OCI-LY7 (cell line): Measurements from ENCODE around the gene LDLRAD1. TPM values are rescaled to one million over a fixed set of nuclear protein-coding genes. Genes with fewer than 3 reads are reported as not detected.

Source experiments
- BruUV-seq: library from RNA; stranded (reverse); fragments of 400-500 nt; replicated peaks from 2 replicates; lab custom pipeline; 2021; lab: Mats Ljungman, UMichigan
- CTCF ChIA-PET: fragments of 300-600 bp; sonication (Branson Sonifier 250); formaldehyde crosslinking; loops from one replicate; lab custom pipeline; 2022; ENCODE audit warnings: antibody characterized with exemption; ENCODE audit not compliant: unreplicated experiment; lab: Charles Lee
- POLR2A ChIA-PET: fragments of 300-600 bp; sonication (Branson Sonifier 250); formaldehyde crosslinking; loops from one replicate; lab custom pipeline; 2022; ENCODE audit warnings: antibody characterized with exemption; lab: Charles Lee
- DNase-seq: peaks from one replicate; pipeline ENCODE4 v3.0.0-alpha.2; 2015; ENCODE audit warnings: low spot score
- H2AFZ ChIP-seq: fragments of 200-600 bp; sonication (generic), shearing (Covaris generic); 2 replicates; pipeline ENCODE4 v1.6.1; 2014; ENCODE audit warnings: mild to moderate bottlenecking, antibody characterized with exemption, low read length, moderate library complexity
- H3K27ac ChIP-seq: fragments of 200-600 bp; sonication (generic); 2 replicates; pipeline ENCODE4 v1.5.1; 2014; ENCODE audit warnings: mixed run types, low read depth, mild to moderate bottlenecking, moderate library complexity, low read length, inconsistent platforms; ENCODE audit not compliant: poor library complexity, severe bottlenecking
- H3K36me3 ChIP-seq: fragments of 200-600 bp; sonication (generic); 2 replicates; pipeline ENCODE4 v1.6.1; 2014; ENCODE audit warnings: mild to moderate bottlenecking, antibody characterized with exemption, low read length, moderate library complexity, mixed read lengths; ENCODE audit not compliant: insufficient read depth
- H3K4me1 ChIP-seq: fragments of 200-600 bp; sonication (generic); 2 replicates; pipeline ENCODE4 v1.5.1; 2014; ENCODE audit warnings: mild to moderate bottlenecking, low read length; ENCODE audit not compliant: insufficient read depth, poor library complexity, severe bottlenecking
- H3K4me2 ChIP-seq: fragments of 200-600 bp; sonication (generic); 2 replicates; pipeline ENCODE4 v1.6.1; 2014; ENCODE audit warnings: mild to moderate bottlenecking, low read length
- H3K4me3 ChIP-seq: fragments of 200-600 bp; sonication (generic); 2 replicates; pipeline ENCODE4 v1.5.1; 2014; ENCODE audit warnings: mild to moderate bottlenecking, low read depth, low read length; ENCODE audit not compliant: poor library complexity, severe bottlenecking
- H3K79me2 ChIP-seq: fragments of 200-600 bp; sonication (generic); 2 replicates; pipeline ENCODE4 v1.6.1; 2016; ENCODE audit warnings: low read depth, mild to moderate bottlenecking, low read length, moderate library complexity, mixed read lengths; ENCODE audit not compliant: insufficient read depth
- H3K9me2 ChIP-seq: fragments of 200-600 bp; sonication (generic); 2 replicates; pipeline ENCODE4 v1.6.1; 2016; ENCODE audit warnings: mild to moderate bottlenecking, low read length, mixed read lengths; ENCODE audit not compliant: insufficient read depth
- H3K9me3 ChIP-seq: fragments of 200-600 bp; sonication (generic); 2 replicates; pipeline ENCODE4 v1.6.1; 2014; ENCODE audit warnings: mild to moderate bottlenecking, mixed run types, low read length, mixed read lengths
- H4K20me1 ChIP-seq: fragments of 200-600 bp; sonication (generic); 2 replicates; pipeline ENCODE4 v1.6.1; 2014; ENCODE audit warnings: mild to moderate bottlenecking, antibody characterized with exemption, low read length, moderate library complexity, mixed read lengths; ENCODE audit not compliant: insufficient read depth
- CTCF ChIP-seq: fragments of 200-600 bp; sonication (generic); conservative IDR thresholded peaks from 2 replicates; pipeline ENCODE4 v1.5.1; 2014; ENCODE audit warnings: mild to moderate bottlenecking, antibody characterized with exemption, low read length, moderate library complexity, mixed read lengths
- EZH2phosphoT487 ChIP-seq: fragments of 200-600 bp; sonication (generic); IDR thresholded peaks from 2 replicates; pipeline ENCODE4 v1.6.1; 2018; ENCODE audit warnings: low read depth, borderline replicate concordance, mild to moderate bottlenecking, mixed run types, antibody characterized with exemption, low read length, moderate library complexity, mixed read lengths
- intact Hi-C: fragments of 100-400 bp; cut with micrococcal nuclease; formaldehyde crosslinking; loops from one replicate; pipeline ENCODE4 v1.10.0; 2022; ENCODE audit not compliant: unreplicated experiment
- total RNA-seq, 2 experiments: library from RNA; depleted of rRNA in 1 of 2; stranded (reverse); fragments of >200 nt in 1 of 2; shearing (Covaris generic) in 1 of 2; gene quantifications; 2 replicates each; pipeline ENCODE4 v1.2.3, GENCODE V29; 2014 to 2022

The LDLRAD1 gene
- total RNA-seq, 2 experiments from 2014 or later = not detected

- no peak overlapping the region for H3K4me2 ChIP-seq
- BruUV-seq = no TSS peak
- H3K36me3 ChIP-seq = no peaks in the 10 kb centered on the region
- no peak overlapping the region for H3K27ac ChIP-seq
- ChIA-PET POLR2A (no interaction called here), CTCF (no interaction called here)
- no peak for DNase-seq
- H3K79me2 ChIP-seq = no peaks in the 10 kb centered on the region
- H3K9me2 ChIP-seq = no peaks in the 10 kb centered on the region
- TF ChIP-seq CTCF = no peak
- TF ChIP-seq EZH2phosphoT487 = no peak
- no peak overlapping the region for H3K4me3 ChIP-seq
- H4K20me1 ChIP-seq = no peaks in the 10 kb centered on the region
- no peaks in the 10 kb centered on the region for H3K4me1 ChIP-seq
- H2AFZ ChIP-seq = no peak overlapping the region
- intact Hi-C loops = no loop called here
- H3K9me3 ChIP-seq = no peaks in the 10 kb centered on the region
Observed at GRCh38 chr1:53992085-53992874, 25.7 kb downstream of the LDLRAD1 start.

GRCh38 chr1:53987880-53988279, 30.1 kb downstream of the LDLRAD1 start:
- no TSS peak for BruUV-seq
- Histone ChIP-seq H4K20me1 (no peaks in the 10 kb centered on the region), H3K4me1 (no peaks in the 10 kb centered on the region), H3K27ac (no peak overlapping the region), H3K9me3 (no peaks in the 10 kb centered on the region), H3K4me3 (no peak overlapping the region), H2AFZ (no peak overlapping the region), H3K79me2 (no peaks in the 10 kb centered on the region), H3K9me2 (no peaks in the 10 kb centered on the region), H3K4me2 (no peak overlapping the region), H3K36me3 (no peaks in the 10 kb centered on the region)
- no peak for TF ChIP-seq EZH2phosphoT487
- no peak for TF ChIP-seq CTCF
- ChIA-PET POLR2A (no interaction called here), CTCF (no interaction called here)
- intact Hi-C loops = no loop called here
- DNase-seq = no peak

- Histone ChIP-seq H3K4me2 (no peak overlapping the region), H3K4me3 (no peak overlapping the region), H3K79me2 (no peaks in the 10 kb centered on the region), H2AFZ (no peak overlapping the region), H3K9me2 (no peaks in the 10 kb centered on the region), H4K20me1 (no peaks in the 10 kb centered on the region), H3K27ac (no peak overlapping the region), H3K36me3 (no peaks in the 10 kb centered on the region), H3K4me1 (no peaks in the 10 kb centered on the region), H3K9me3 (no peaks in the 10 kb centered on the region)
- TF ChIP-seq CTCF (no peak), EZH2phosphoT487 (no peak)
- no peak for DNase-seq
- ChIA-PET POLR2A (no interaction called here), CTCF (no interaction called here)
- intact Hi-C loops = no loop called here
- BruUV-seq = no TSS peak
Observed at GRCh38 chr1:53986458-53986857, 31.5 kb downstream of the LDLRAD1 start.
